Stimulated activated CD4-positive, alpha-beta T cell treated with anti-CD3 and anti-CD28 coated beads, Interleukin-15, amount 100 ng/mL, for 24 hours (primary cell): Measurements from ENCODE around the gene PCYOX1L.

ENCODE experiments used
- DNase-seq: peaks from one replicate; pipeline ENCODE4 v3.0.0-alpha.2; 2020

The PCYOX1L gene

DNA sequence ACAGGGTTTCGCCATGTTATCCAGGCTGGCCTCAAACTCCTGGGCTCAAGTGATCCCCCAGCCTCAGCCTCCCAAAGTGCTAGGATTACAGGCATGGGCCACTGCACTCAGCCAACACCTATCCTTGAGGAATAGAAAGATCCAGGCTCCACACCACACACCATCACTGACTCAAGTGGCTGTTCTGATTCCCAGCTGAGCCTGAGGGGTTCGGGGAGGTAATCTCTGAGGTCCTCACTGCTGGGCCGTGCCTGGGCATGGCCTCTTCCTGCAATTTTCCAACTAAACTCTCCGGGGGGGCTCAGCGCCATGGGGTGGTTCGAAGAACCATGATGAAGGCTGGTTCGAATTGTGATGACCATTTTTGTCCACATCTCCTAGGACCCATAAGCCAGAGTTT lies 52.2 kb downstream of the PCYOX1L start:
- no peak for DNase-seq

DNA sequence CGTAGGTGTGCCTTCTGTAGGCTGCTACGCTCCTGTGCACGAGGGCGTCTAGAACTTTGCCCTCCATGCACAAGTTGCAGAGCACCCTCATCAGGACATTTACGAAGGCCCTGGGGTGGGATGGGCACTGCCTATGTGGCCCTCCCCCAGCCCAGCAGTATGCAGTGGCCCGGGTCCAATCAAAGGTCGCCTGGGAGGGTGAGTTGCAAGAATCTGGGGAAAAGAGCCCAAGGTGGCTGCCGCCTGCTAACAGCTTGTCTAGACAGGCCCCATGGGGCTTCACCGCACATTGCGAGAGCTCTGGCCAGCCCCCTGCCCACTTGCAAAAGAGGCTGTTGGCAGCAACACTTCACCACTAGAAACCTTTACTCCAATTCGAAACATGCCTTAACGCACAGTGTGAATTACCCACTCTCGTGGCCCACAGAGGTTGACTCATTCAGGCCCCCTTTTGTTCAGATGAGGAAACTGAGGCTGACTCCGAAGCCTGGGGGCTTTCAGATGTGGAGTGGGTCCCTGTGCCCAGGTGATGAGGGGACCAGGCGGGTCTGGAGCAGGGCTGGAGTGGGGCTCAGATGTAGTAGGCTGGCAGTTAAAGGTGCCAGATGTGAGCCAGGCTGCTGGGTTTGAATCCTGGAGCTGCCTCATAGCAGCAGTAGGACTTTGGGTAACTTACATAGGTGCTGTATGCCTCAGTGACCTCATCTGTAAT lies 53.0 kb downstream of the PCYOX1L start:
- DNase-seq, result no peak

DNA sequence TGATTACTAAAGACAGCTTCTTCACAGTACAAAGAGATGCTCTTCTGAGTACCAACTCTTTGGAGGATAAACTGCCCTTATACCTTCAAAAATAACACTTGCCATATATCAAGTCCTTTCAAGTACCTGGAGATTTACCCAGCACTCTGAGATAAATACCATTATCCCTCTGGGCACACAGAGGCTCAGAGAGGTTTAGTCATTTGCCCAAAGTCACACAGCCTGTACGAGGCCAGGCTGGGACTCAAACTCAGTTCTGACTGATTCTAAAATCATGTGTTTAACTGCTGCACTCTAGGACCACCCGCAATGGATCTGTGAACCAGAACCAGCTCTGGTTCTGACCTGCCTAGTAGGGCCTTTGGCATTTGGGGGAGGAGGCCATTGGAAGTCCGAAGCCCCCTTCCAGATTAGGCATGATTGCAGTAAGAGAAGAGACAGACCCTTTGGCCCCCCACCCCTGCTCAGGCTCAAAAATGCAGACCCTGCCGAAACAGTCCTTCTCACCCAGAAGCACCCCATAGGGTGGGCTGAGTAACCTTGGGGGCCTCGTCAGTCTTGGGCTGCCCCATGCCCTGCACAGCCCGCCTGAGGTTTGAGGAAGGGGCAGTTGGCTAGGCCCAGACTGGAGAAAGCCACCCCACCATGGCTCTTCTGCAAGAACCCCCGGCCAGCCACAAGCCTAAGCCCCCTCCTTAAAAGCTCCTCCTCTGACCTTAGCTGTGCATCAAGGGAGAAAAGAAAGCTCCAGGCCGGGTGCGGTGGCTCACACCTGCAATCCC lies 54.1 kb downstream of the PCYOX1L start:
- DNase-seq, result no peak

DNA sequence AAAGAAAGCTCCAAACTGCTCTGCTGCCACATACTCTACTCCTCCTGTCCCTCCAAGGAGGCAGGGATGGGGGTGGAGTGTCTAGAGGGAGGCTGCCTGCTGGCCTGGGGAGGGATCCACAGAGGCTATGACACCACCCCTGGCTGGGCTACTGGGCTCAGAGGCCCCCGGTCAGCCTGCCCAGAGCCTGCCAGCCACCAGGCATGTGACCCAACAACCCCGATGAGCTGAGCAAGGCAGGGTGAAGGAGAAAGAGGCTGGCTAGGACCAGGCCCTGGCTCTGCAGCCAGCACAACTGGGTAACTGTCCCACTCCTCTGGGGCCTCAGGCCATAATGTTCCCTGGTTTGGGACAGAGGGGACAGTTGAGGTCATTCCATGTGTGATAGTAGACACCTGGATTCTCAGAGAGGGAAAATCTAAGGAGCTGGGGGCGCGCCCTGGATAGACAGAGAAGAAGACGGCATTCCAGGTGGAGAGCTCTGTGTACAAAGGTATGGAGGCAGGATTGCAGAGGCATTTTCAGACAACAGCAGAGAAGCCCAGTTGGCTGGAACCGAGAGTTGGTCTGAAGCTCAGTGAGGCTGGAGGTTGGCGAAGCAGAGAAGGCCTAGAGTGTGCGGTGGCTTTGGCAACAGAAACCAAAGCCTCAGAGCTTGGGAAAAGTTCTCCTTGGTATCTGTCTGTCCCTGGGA lies 55.1 kb downstream of the PCYOX1L start:
- no peak for DNase-seq

DNA sequence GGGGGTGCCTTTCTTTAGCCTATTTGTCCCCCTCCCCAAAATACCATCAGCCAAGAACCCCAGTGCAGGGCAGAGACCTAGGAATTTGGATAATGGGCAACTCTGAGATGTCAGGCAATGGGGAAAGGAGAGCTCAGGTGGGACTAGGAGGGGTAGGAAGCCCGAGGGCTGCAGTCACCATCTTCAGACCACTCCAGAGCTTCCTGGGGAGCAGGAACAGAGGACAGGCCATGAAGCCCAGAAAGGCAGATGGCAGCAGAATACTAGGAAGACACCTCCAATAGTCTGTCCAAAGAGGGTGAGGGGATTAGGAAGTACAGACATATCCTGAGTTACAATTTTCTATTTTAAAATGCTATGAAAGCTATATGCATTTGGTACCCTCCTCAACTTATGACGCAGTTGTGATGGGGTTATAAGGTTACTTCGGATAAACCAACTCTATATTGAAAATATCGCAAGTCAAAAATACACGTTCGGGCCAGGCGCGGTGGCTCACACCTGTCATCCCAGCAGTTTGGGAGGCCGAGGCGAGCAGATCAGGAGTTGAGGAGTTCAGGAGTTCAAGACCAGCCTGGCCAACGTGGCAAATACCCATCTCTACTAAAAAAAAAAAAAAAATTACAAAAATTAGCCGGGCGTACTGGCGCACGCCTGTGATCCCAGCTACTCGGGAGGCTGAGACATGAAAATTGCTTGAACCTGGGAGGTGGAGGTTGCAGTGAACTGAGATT lies 55.8 kb downstream of the PCYOX1L start:
- DNase-seq, result no peak

DNA sequence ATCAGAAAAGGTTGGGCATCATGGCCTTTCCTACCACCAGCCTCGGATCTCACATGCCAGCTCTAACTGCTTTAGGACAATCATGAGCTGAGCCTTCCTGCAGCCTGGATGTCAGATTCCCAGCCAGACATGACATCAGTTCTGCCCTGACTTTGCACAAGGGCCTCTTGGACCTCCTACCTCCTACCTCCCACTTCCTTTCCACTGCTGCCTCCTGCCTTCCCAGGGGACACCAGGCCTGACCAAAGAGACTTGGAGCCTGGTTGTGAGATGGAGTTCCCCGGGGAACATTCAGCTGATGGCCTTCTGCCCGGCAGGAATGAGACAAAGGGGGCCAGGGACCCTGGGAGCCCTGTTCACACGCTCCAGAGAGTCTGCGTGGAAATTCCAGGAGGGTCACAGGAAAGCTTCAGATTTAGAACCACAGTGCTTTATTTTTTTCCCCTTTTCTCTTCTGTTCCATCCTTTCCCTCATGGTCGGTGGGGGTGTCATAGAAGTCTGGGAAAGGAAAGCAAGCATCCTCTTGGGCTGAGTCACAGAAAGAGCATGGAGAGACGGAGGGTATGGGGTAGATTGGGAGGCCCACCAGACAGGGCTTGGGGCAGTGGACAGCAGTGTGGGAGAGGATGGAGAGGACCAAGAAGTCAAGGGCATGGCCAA lies 56.7 kb downstream of the PCYOX1L start:
- no peak for DNase-seq

DNA sequence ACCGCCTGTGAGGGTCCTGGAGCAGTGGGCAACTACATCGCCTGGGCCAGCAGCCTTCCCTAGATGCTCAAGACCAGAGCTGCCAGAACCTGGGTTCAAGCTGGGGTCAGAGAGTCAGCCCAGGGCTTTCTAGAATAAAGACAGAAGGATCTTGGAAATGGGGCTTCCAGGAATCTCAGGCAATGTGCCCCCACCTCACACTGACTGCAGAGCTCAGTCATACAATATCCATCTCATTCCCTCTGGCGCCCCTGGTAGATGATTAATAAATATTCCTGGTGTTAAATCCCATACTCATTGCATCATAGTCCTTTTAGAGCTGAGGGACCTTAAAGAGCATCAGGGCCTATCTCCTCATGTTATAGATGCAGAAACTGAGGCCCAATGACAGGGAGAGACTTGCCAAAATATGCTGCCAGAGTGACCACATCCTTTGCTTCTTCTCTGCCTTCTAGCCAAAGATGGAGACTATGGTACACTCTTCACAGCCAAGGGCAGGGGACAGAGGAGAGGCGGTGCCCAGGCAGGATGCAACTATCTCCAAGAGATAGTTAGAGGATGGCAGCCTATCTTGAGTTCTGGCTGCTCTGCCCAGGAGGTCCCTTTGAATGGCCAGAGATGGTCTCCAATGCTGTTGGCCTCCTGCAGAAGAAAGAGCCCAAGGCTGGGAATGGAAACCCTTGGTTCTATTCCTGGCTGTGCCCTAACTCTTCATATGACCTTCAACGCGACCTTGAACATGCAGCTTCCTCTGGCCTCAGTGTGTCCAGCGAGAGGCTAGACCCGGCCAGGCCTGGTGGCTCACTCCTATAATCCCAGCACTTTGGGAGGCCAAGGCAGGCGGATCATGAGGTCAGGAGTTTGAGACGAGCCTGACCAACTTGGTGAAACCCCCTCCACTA lies 57.5 kb downstream of the PCYOX1L start:
- DNase-seq, result no peak

DNA sequence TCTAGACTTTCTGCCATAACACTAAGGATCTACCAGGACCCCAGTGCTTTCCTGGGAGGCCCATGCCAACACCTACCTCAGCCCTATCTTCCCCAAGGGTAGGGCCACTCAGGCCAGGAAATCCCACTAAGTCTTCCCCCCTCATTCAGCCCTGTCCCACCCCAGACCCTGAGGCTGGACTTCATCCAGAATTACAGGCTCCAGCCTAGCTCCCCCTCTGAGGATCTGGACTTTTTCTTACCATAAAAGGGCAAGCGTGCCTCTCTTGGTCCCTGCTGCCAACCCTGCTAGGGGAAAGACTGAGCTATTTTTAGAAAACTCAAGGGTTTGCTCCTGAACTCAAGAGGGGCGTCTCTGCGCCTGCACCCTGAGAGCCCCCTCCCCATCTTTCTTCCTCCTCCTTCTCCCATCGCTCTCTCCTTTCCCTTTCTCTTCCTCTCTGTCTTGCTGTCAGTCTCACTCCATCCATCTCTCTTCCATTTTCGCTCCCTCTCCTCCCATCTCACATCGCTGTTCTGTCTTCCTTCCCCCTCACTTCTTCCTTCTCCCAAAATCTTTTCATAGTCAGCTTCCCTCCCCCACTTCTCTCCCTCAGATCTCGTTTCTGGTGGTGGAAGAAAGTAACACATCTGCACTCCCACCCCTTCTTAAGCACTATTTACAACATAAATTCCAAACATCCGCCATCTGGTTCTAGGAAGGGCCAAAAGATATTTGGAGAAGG lies 59.3 kb downstream of the PCYOX1L start:
- DNase-seq, result no peak

DNA sequence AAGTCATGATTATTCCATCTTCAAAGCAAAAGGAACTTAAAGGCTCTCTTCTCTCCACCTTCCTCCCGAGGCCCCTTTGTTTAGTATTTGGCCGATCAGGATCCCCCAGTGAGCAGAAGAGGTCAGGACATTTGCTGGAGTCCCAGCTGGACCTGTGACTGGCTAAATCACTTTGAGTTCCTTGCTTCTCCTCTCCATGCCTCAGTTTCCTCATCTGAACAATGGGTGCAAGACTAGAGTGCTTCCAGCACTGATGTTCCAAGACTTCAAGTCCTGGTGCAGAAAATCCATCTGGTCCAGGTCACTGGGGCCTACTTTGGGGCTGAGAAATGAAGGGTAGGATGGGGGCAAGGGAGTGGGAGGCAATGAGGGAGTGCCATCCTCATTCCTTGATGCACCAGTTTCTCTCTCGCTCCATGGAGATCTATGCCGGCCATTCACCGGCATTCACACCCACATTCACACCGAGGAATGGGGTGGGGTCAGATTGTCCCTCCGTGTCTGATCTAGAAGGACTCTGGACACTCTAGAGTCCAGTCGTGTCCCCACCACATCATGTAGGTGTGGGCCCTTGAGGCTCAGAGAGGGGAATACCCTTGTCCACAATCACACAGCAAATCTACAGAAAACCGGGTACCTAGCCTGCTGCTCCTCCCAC lies 60.0 kb downstream of the PCYOX1L start:
- no peak for DNase-seq

DNA sequence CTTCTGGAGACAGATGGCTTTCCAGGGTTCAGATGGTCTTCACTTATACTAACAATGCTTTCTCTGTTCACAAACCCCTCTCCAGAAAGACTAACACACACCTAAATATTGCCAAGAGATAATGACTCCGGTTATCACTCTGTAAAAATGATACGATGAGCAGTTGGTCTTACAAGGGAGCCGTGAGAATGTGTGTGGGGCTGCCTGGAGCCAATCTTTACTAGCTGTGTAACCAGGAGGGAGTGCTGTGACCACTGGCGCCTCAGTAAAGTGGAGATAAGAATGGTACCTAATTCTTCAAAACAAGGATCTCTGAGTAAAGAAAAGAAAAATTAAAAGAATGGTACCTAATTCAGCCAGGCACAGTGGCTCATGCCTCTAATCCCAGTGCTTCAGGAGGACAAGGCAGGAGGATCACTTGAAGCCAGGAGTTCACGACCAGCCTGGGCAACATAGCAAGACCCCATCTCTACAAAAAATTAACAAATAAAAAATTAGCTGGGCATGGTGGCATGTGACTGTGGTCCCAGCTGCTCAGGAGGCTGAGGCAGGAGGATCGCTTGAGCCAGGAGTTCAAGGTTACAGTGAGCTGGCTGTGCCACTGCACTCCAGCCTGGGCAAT lies 61.2 kb downstream of the PCYOX1L start:
- no peak for DNase-seq
